ENCODE data around the gene DESI2. TPM values are rescaled to one million over a fixed set of nuclear protein-coding genes. Genes with fewer than 3 reads are reported as not detected.

The DESI2 gene
- total RNA-seq, 2 donors from 2014 or later: 42.2 to 52.8 TPM

DNA sequence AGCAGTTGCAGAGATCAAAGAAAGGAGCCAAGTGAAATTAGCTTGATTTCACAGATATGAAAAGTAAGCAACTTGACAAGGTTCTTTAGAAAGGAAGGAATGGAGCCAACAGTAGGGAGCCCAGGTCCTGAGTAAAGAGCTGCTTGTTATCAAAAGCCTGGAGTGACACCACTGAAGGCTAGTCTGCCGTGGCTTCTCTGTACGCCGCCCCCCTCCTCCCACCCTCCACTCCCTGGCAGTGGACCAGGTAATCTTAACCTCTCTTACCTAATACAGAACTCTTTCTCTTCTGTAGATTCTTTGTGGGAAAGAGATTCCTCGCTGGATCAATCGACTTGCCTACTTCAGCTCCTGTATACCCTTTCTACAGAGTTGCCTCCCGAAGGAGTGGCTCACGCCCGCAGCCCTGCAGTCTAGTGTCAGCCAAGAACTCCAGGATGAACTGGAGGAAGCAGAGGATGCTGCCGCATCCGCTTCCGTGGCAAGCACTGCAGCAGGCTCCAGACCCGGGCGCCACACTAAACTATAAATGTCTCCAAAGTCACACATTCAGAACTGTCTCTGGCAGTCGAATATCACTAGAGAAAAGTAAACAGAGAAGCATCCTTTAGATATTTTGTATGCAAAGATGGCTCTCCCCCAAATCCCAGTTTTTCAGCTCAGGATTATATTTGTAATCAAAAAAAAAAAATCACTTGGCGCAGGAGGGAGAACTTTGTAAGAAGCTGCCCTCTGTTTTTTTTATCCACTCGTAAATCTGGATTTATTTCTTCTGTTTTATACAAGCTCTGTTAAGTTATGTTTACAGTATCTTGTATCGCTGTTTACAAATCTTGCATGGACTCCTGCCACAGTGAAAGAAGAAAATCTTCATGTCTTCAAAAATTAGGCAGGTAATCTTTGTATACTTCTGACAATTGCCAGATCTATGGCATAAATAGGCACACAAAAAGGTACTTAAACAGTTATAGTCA lies 52.6 kb downstream of the DESI2 start:
- DNase-seq (ENCODE audit: low spot score): no peak

DNA sequence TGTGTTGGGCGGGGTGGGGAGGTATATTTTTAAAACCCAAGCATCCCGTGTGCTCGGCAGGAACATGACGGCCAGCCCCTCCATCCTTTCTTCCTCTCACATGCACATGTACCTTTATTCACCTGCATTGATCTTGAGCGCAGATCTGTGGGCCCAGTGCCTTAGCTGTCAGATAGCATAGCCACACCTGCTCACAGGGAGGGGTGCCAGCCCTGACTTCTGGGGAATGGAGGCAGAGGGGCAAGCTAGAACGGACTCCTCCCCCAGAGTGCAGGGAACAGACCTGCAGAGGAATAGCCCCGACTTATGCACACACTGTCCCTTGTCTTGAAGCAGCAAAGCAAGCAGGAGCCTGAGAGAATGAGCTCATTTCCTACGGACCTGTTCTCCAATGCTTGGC lies 56.1 kb downstream of the DESI2 start:
- ATAC-seq (ENCODE audit: insufficient number of reproducible peaks, low FRiP score, low read depth) (no peak), DNase-seq (ENCODE audit: low spot score) (no peak)
- Histone ChIP-seq H3K27me3 (replicated peaks; ENCODE audit: insufficient read depth) (no peaks in the 10 kb centered on the region), H3K27ac (no peak overlapping the region), H3K36me3 (peaks cover 7% of the 10 kb centered on the region), H3K4me1 (ENCODE audit: control insufficient read depth in 1 of 2, low read depth in 2 of 2) (no peaks in the 10 kb centered on the region), H3K4me3 (no peak overlapping the region), H3K9me3 (no peaks in the 10 kb centered on the region)
- TF ChIP-seq, protein P1, sequence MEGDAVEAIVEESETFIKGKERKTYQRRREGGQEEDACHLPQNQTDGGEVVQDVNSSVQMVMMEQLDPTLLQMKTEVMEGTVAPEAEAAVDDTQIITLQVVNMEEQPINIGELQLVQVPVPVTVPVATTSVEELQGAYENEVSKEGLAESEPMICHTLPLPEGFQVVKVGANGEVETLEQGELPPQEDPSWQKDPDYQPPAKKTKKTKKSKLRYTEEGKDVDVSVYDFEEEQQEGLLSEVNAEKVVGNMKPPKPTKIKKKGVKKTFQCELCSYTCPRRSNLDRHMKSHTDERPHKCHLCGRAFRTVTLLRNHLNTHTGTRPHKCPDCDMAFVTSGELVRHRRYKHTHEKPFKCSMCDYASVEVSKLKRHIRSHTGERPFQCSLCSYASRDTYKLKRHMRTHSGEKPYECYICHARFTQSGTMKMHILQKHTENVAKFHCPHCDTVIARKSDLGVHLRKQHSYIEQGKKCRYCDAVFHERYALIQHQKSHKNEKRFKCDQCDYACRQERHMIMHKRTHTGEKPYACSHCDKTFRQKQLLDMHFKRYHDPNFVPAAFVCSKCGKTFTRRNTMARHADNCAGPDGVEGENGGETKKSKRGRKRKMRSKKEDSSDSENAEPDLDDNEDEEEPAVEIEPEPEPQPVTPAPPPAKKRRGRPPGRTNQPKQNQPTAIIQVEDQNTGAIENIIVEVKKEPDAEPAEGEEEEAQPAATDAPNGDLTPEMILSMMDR (IDR thresholded peaks at IDR 0.05): no peak

More for the DNA sequence above, 52.6 kb downstream of the DESI2 start:
- H3K36me3 ChIP-seq: peaks cover 7% of the 10 kb centered on the region
- no peak overlapping the region for H3K27ac ChIP-seq
- no peaks in the 10 kb centered on the region for H3K9me3 ChIP-seq
- no peaks in the 10 kb centered on the region for H3K4me1 ChIP-seq (ENCODE audit: control insufficient read depth in 1 of 2, low read depth in 2 of 2)
- TF ChIP-seq, protein P1 (IDR thresholded peaks at IDR 0.05): no peak
- H3K4me3 ChIP-seq: no peak overlapping the region
- ATAC-seq (ENCODE audit: insufficient number of reproducible peaks, low FRiP score, low read depth): no peak
- no peaks in the 10 kb centered on the region for H3K27me3 ChIP-seq (replicated peaks; ENCODE audit: insufficient read depth)

DNA sequence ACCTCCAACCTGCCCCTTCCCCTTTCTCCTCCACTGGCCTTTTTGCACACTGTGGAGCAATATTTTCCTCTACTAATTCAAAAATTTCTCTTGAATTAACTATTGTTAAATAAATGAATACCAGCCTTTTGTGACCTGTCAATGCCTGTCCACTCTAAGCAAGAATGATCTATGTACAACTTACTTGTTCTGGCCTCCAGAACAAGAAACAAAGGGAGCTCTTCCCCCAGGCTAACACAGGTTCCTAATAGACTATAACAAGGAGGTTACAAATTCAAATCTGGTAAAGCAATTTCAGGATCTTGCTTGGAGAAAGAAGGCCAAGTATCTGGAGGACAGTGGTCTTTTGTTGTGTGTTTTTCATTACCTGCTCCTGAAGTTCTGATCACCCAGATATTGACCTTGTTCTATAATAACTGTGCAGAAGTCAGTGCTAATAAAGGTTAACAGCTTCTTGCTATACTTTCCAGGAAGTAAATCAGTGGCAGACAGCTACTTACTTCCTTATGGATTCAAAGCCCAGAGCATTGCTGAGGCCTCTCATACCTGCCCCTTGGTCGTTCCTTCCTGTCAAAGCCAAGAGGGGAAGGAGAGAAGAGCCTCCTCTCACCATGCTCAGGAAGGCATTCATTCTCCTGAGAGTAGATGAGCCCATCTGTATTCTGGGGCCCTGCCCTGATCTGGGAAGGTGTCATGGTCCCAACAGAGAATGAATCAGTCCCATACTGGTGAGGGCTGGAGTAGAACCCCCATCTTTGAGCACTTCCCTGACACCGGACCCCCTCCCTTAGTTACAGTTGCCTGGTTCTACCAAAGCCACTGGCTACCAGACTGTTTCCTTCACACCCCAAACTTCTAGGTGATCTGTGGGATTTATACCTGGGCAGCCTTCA lies 56.8 kb downstream of the DESI2 start:
- no peak for DNase-seq (ENCODE audit: low spot score)
- Histone ChIP-seq H3K36me3 (peaks cover 7% of the 10 kb centered on the region), H3K4me1 (ENCODE audit: control insufficient read depth in 1 of 2, low read depth in 2 of 2) (no peaks in the 10 kb centered on the region), H3K4me3 (no peak overlapping the region), H3K9me3 (no peaks in the 10 kb centered on the region), H3K27me3 (replicated peaks; ENCODE audit: insufficient read depth) (no peaks in the 10 kb centered on the region), H3K27ac (no peak overlapping the region)
- TF ChIP-seq, protein P1 (IDR thresholded peaks at IDR 0.05): no peak
- no peak for ATAC-seq (ENCODE audit: insufficient number of reproducible peaks, low FRiP score, low read depth)

DNA sequence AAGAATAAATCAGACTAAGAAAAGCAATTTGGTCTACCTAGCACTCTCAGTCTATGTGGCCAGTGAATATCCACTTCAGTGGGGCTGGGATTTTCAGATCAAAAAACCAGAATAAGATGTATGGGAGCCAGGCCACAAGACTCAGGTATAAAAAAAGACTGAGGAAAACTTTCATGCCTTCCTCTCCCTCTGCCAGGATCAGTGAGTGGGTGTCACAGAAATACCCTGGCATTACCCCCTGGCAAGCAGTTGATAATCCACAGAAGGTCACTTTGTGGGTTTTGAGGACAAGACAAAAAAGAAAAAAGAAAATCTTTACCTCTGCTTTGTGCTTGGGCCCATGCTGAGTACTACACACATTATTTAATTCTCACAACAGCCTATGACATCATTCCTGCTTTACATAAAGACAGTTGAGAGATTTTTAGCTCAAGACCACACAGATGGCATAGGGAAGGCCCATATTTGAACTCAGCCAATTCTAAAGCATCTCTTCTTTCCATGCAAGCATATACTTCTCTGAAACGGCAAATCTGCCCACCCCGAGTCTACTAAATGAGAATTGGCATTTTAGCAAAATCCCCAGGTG lies 57.6 kb downstream of the DESI2 start:
- DNase-seq (ENCODE audit: low spot score) (no peak), ATAC-seq (ENCODE audit: insufficient number of reproducible peaks, low FRiP score, low read depth) (no peak)
- Histone ChIP-seq H3K4me1 (ENCODE audit: control insufficient read depth in 1 of 2, low read depth in 2 of 2) (no peaks in the 10 kb centered on the region), H3K27ac (no peak overlapping the region), H3K9me3 (no peaks in the 10 kb centered on the region), H3K27me3 (replicated peaks; ENCODE audit: insufficient read depth) (no peaks in the 10 kb centered on the region), H3K36me3 (peaks cover 4% of the 10 kb centered on the region), H3K4me3 (no peak overlapping the region)
- TF ChIP-seq, protein P1 (IDR thresholded peaks at IDR 0.05): no peak

Data from thoracic aorta (tissue), 2 donors.